HepG2 (cell line): ENCODE data around the gene CPT1B. TPM values are rescaled to one million over a fixed set of nuclear protein-coding genes. Genes with fewer than 3 reads are reported as not detected.
A peak's percentile ranks its signal among the peaks of the same experiment; 100 is the strongest.

ENCODE experiments used
- FOXA1 ChIP-seq, 2 experiments: fragments of 450-650 bp in 1 of 2; sonication (generic) in 1 of 2; formaldehyde crosslinking in 1 of 2; IDR thresholded peaks; 2 replicates each; pipeline versions ENCODE4 v1.4.0 to v1.6.1; 2016 to 2020; ENCODE audit warnings: missing genetic modification reagents in 1 of 2
- HINFP ChIP-seq: sonication (generic); formaldehyde crosslinking; IDR thresholded peaks from 2 replicates; pipeline ENCODE4 v1.4.0; 2020; ENCODE audit warnings: low read depth, mild to moderate bottlenecking, missing genetic modification reagents
- KDM2A ChIP-seq: sonication (generic); formaldehyde crosslinking; IDR thresholded peaks from 2 replicates; pipeline ENCODE4 v1.4.0; 2020; ENCODE audit warnings: low read depth, missing genetic modification reagents, borderline replicate concordance
- MEF2D ChIP-seq: sonication (generic); formaldehyde crosslinking; IDR thresholded peaks from 2 replicates; pipeline ENCODE4 v1.5.1; 2020; ENCODE audit warnings: mild to moderate bottlenecking, missing genetic modification reagents
- NAIF1 ChIP-seq: sonication (generic); formaldehyde crosslinking; IDR thresholded peaks from 2 replicates; pipeline ENCODE4 v1.5.0; 2020; ENCODE audit warnings: mild to moderate bottlenecking, missing genetic modification reagents, borderline replicate concordance
- NFATC3 ChIP-seq: sonication (generic); formaldehyde crosslinking; IDR thresholded peaks from 2 replicates; pipeline ENCODE4 v1.5.1; 2020; ENCODE audit warnings: mild to moderate bottlenecking, missing genetic modification reagents
- TMF1 ChIP-seq: sonication (generic); formaldehyde crosslinking; IDR thresholded peaks from 2 replicates; pipeline ENCODE4 v1.8.1; 2022; ENCODE audit warnings: low read depth, missing genetic modification reagents
- USF2 ChIP-seq, 2 experiments: sonication (generic) in 1 of 2; formaldehyde crosslinking in 1 of 2; IDR thresholded peaks; 2 replicates each; pipeline versions ENCODE4 v1.5.1 to v1.6.1; 2011 to 2020; ENCODE audit warnings: borderline replicate concordance in 1 of 2, low read depth in 1 of 2, low read length in 1 of 2, mild to moderate bottlenecking in 1 of 2, missing genetic modification reagents in 1 of 2, moderate library complexity in 1 of 2
- ZBTB10 ChIP-seq: sonication (generic); formaldehyde crosslinking; IDR thresholded peaks from 2 replicates; pipeline ENCODE4 v1.4.0; 2020; ENCODE audit warnings: missing genetic modification reagents, borderline replicate concordance
- ZFP91 ChIP-seq: sonication (generic); formaldehyde crosslinking; IDR thresholded peaks from 2 replicates; pipeline ENCODE4 v1.9.0; 2022; ENCODE audit warnings: missing genetic modification reagents, mild to moderate bottlenecking, borderline replicate concordance
- ZFY ChIP-seq: sonication (generic); formaldehyde crosslinking; IDR thresholded peaks from 2 replicates; pipeline ENCODE4 v1.4.0; 2020; ENCODE audit warnings: missing genetic modification reagents
- ZNF260 ChIP-seq: sonication (generic); formaldehyde crosslinking; IDR thresholded peaks from 2 replicates; pipeline ENCODE4 v1.4.0; 2020; ENCODE audit warnings: missing genetic modification reagents, low read depth, mild to moderate bottlenecking, borderline replicate concordance
- ZNF607 ChIP-seq: sonication (generic); formaldehyde crosslinking; IDR thresholded peaks from 2 replicates; pipeline ENCODE4 v1.5.1; 2020; ENCODE audit warnings: missing genetic modification reagents, mild to moderate bottlenecking, borderline replicate concordance
- ZNF747 ChIP-seq: sonication (generic); formaldehyde crosslinking; IDR thresholded peaks from 2 replicates; pipeline ENCODE4 v1.8.1; 2023; ENCODE audit warnings: missing genetic modification reagents, mild to moderate bottlenecking, borderline replicate concordance
- polyA plus RNA-seq, 8 experiments: library from polyadenylated mRNA; depleted of rRNA in 3 of 8; stranded (reverse) in 7 of 8; unstranded in 1 of 8; fragments of >200 nt; fragmentation: Illumina TruSeq in 4 of 8; extraction: Trizol in 4 of 8; gene quantifications; 2 replicates each; pipeline versions ENCODE4 v1.2.1 to v1.2.3, GENCODE V29; 2011 to 2016; ENCODE audit warnings: low read depth in 4 of 8, missing spikeins in 1 of 8, mixed read lengths in 1 of 8; ENCODE audit not compliant: insufficient read depth in 1 of 8
- total RNA-seq, 5 experiments: library from RNA; depleted of rRNA; stranded (reverse); fragments of >200 nt; fragmentation: Illumina TruSeq; extraction: Trizol; gene quantifications; 2 replicates each; pipeline ENCODE4 v1.2.3, GENCODE V29; 2016; ENCODE audit warnings: low read depth in 1 of 5
- TF ChIP-seq, protein P1 (sequence below): sonication (generic); formaldehyde crosslinking; IDR thresholded peaks from 2 replicates; pipeline ENCODE4 v1.5.1; 2020; ENCODE audit warnings: mild to moderate bottlenecking, moderate library complexity, missing genetic modification reagents

Gene CPT1B
- total and polyA plus RNA-seq, 2 of the 13 experiments (the other 11 are each of a cell fraction or from before 2014, with no cell fraction given), result 9.2 to 19.5 TPM

DNA sequence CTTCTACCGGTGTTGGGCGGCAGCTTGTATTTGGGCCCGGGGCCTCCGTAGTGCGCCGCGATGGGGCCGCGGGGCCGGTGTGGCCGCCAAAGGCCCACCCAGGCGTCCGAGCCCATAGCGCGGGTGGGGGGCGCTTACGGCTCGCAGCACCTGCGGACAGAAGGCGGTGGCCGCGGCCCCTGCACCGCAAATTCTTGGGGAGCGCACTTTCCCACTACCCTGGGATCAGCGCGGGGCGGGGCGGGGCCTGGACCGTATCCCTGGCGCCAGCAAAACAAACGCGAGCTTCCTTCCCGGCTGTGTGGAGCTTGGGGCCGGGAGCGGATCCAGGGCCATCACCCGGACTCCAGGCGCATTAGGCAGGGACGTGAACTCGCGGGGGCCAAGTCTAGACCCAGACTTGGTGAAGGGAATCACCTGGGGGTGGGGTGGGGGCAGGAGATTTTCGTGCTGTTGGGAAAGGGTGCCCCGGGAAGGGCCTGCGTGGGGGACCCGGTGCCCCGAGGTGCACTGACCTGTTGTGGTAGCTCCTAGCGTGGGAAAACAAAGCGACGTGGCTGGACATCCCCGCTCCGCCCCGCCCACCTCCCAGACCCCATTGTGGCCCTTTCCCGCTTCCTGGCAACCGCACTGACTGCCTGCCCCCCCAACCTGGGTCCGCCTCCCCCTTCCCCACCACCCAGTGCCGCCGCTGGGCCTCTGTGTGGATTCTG is 46.1 kb downstream of the CPT1B start (continued):
- TF ChIP-seq ZBTB10 (CRISPR knock-in tag), result peak; percentile 66; the same call in 1 of the 2 replicates
- TF ChIP-seq ZNF260 (CRISPR knock-in tag), result no peak
- no peak for TF ChIP-seq HINFP (CRISPR knock-in tag)
- TF ChIP-seq KDM2A (CRISPR knock-in tag), result peak; percentile 54; the same call in 1 of the 2 replicates
- TF ChIP-seq ZFP91, result peak; percentile 20; the same call in 1 of the 2 replicates
- TF ChIP-seq NFATC3 (CRISPR knock-in tag), result no peak
- TF ChIP-seq MEF2D, result no peak
- TF ChIP-seq FOXA1 (IDR thresholded peaks at IDR 0.05), result no peak
- TF ChIP-seq FOXA1 (CRISPR knock-in tag; IDR thresholded peaks at IDR 0.05), result no peak
- TF ChIP-seq ZNF607 (CRISPR knock-in tag), result 0 out of 2 replicates have a peak, but pooled peaks have one; percentile 2
- TF ChIP-seq, protein P1, sequence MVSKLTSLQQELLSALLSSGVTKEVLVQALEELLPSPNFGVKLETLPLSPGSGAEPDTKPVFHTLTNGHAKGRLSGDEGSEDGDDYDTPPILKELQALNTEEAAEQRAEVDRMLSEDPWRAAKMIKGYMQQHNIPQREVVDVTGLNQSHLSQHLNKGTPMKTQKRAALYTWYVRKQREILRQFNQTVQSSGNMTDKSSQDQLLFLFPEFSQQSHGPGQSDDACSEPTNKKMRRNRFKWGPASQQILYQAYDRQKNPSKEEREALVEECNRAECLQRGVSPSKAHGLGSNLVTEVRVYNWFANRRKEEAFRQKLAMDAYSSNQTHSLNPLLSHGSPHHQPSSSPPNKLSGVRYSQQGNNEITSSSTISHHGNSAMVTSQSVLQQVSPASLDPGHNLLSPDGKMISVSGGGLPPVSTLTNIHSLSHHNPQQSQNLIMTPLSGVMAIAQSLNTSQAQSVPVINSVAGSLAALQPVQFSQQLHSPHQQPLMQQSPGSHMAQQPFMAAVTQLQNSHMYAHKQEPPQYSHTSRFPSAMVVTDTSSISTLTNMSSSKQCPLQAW (CRISPR knock-in tag), result 0 out of 2 replicates have a peak, but pooled peaks have one; percentile 22
- no peak for TF ChIP-seq NAIF1
- peak; percentile 62; the same call in 1 of the 2 replicates for TF ChIP-seq ZFY (CRISPR knock-in tag)
- 0 out of 2 replicates have a peak, but pooled peaks have one; percentile 10 for TF ChIP-seq ZNF747 (CRISPR knock-in tag)
- TF ChIP-seq USF2 (IDR thresholded peaks at IDR 0.05; ENCODE audit: low read depth, low read length), result no peak
- TF ChIP-seq USF2 (CRISPR knock-in tag; IDR thresholded peaks at IDR 0.05; ENCODE audit: borderline replicate concordance), result no peak
- TF ChIP-seq TMF1 (CRISPR knock-in tag), result no peak
